Measurements from ENCODE around the gene SHROOM2.
"Not testable (repeated sequence)": the region's sequence is repeated elsewhere in the genome, so short reads cannot be mapped to it uniquely, and the experiment has no call there.

The SHROOM2 gene

DNA sequence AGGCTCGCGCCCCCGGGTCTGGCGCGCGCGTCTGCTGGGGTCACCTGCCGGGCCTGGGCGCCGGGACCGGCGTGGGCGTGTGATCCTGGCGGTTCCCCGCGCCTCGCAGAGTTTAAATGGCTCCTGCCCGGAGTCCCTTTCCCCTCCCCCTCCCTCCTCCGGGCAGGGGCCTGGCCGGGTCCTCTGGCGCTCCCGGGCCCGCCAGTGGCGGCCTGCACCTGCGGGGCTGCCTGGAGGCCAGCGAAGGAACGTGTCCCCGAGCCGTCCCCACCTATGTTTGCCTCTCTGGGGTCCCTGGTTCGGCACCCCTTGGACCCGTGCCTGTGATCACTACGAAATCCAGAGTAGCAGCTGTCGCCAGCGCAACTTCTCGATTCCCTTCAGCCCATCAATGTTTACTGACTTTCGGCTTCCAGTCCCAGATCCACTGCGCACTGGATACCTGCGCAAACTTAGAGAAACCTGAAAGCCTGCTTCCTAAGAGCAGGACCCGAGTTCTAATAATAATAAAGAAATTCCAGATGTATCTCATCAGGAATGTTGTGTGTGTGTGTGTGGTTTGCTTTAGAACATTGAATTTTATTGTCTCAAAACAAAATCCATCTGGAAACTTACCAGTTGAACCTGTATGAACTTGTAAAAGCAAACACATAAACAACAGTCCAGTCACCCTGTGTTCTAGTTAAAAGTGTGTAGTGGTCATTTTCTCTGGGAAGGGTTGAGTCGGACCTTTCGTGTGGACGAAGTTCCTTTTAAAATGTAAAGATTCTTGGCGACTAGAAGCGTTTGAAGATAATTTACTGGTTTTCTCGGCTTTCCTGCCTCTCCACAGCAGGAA lies 788 bp downstream of the SHROOM2 start:
- no peak for FAIRE-seq

DNA sequence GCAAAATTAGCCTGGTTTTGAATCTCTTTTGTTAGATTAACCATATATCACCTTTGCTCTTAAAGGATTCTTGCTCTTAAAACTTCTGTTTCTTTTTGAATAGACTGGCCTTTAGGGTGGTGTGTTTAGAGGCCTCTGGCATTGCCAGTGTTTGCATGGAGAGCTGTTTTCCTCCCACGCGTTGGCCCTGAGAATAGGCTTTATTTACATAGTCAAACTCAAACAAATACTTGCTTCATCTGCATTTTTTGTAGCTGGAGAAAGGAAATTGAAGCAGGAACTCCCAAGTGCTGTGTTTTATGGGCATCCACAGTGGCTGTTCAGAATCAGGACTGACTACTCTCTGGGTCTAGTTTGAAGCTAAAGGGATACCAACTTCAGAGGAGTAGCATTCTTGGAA lies 2.7 kb downstream of the SHROOM2 start:
- no peak for FAIRE-seq

DNA sequence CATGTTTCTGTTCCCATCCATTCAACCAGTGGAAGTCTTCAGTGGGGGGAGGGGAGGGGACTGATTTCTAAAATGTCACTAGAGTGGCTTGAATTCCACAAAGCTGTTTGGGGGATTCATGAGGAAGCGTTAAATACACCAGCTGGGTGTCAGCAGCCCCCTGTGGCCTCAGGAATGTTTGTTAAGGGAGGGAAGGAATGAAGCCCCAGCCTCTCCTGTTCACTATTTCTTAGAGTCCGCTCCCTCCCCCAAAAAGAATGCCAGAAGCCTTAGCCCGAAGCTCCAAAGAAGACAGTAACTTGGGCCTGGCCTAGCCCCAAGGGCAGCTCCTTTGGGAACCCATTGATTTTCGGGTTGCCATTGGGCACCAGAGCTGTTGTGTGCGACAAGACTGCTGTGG lies 3.3 kb downstream of the SHROOM2 start:
- FAIRE-seq, result no peak

DNA sequence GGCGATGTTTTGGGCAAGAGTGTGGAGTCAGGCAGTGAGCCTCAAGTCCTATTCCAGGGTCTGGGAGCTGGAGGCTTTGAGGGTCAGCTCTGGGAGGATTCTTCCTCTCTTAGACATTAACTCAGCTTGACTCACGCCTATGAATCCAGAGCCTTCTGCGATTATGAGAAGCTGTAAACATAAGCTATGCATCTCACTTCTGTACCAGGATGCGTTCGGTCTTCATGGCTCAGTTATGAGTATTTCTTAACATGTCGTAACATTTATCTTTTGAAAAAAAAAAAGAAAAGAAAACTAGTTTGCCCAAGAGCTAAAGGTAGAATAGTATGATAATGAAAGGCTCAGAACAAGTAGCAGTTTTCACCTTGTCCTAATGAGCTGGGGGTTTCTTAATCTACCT lies 4.6 kb downstream of the SHROOM2 start:
- no peak for FAIRE-seq

DNA sequence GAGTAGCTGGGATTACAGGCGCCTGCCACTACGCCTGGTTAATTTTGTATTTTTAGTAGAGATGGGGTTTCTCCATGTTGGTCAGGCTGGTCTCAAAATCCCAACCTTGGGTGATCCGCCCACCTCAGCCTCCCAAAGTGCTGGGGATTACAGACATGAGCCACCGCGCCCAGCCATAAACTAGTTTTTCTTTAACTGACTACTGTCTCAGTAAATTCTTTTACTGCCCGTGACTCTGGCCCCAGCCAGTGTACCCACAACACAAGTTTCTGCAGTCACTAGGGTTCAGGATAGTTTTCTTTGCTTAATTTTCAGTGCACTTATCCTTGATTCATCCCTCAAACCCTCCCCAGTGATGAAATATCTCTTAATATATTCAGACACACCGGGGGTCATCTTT lies 8.3 kb downstream of the SHROOM2 start:
- no peak for FAIRE-seq

DNA sequence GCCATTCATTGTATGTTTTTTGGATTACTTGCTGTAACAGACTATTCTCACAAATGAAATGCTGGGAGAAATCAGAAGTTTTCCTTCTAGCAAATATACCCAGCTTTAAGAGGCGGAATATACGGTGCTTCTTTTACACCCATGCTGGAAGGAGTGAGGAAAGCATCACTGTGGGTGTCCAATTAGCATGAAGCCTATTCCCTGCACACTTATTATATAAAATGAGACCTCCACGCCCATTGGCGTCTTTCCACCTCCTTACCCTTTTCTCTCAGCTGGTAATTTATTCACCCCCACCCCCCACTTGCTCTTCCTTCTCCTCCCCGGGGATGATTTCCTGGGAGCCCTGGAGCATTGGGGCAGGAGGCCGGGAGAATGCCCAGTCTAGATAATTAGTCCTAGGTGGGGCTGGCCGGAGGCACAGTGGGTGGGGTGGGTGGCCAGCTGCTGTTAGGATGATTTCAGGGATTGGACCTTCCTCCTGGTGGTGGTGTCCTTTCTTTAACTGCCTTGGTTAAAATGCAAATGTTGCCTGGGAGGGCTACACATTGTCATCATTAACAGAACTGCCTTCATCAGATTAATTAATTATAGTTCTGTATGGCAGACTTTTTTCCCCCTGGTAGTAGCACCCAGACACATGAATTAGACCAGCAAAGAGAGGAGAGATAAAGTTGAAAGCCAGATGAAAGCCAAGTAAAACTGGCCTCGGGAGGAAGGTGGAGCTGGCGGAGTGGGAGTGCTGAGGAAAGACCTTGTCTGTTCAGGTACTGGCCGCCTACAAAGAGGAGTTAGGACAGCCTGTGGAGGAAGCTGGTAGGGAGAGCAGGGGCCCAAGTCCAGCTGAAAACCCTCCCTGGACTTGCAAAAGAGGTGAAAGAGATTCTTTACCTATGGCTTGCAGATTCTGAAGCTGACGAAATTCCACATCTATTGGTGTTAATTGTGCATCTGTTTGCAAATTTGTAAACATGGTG lies 11.4 kb downstream of the SHROOM2 start:
- no peak for FAIRE-seq

DNA sequence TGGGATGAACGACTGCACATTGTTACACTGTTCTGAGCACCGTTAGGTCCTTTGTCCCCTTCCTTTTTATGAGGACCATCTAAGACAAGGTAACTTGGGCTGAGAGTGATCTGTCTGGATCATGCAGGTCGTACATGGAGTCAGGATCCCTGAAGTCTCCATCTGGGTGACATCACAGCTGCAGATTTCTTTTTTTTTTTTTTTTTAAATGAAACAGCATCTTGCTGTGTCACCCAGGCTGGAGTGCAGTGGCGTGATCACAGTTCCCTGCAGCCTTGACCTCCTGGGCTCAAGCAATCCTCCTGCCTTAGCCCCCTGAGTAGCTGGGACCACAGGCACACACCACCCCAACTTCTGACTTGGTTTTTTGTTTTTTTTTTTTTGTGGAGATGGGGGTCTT lies 16.5 kb downstream of the SHROOM2 start:
- no peak for FAIRE-seq

DNA sequence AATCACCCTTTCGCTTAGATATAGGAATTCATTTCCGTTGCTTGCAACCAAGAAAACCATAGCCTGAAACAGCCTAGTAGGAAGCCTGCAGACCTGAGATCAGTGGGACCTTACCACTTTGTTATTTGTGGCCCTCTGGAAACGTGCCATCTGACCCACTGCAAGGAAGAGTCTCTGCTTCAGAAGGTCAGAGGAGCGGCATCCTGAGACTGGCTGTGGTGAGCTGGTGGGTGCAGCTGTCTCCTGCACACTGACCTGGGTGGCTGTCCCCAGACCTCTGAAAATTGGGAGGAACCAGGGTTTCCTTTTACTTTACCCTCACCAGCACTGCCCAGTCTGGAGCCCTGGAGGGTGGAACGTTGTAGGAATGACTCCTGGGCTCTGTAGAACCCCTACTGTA lies 18.2 kb downstream of the SHROOM2 start:
- FAIRE-seq, result no peak

DNA sequence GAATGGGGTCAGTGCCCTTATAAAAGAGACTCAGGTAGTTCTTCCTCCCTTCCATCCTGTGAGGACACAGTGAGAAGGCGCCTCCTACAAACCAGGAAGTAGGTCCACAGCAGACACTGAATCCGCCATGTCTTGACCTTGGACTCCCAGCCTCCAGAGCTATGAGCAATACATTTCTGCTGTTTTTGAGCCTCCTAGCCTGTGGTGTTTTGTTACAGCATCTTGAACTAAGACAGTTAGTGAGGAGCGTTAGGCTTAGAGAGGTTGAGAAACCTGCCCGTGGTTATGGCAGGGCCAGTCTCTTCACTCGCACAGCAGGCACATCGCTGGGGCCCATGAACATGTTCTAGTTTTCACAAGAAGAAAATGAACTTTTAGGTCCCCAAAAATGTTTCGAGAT lies 19.7 kb downstream of the SHROOM2 start:
- FAIRE-seq, result no peak

DNA sequence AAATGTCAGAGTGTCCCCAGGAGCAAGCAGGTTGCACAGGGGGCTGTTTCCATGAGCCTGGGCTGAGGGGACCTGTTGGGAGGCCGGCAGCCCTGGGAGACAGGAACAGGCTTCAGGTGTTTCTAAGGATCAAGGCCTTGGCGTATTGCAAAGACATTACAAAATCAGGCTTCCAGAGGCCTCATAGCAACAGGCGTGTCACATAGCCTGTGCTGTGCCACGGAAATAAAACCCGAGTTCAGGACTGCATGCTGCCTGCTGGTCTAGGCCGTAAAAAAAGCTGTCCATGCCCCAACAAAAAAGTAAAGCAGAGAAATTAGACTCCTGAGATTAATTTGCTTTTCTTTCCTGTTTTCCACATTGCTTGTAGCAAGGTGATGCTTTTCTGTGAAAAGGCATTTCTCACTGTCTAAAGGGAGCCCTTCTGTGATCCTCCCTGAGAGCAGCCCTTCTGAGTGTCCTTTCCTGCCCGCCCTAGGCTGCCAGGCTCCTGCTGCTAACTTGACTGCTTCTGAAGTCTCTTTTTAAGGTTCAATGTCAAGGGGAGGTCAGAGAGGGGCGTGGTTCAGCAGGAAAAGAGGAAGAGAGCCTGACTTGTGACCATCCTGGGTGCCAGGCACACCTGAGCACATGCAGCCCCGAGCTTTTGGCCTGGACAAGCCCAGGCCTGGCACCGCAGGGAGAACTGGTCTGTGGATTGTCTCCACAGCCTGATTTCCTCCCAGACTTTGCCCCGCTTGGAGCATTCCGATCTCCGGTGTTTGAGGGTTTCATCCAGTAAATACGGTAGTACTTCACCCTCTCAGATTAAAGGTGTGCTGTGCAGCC lies 21.3 kb downstream of the SHROOM2 start:
- FAIRE-seq, result no peak

DNA sequence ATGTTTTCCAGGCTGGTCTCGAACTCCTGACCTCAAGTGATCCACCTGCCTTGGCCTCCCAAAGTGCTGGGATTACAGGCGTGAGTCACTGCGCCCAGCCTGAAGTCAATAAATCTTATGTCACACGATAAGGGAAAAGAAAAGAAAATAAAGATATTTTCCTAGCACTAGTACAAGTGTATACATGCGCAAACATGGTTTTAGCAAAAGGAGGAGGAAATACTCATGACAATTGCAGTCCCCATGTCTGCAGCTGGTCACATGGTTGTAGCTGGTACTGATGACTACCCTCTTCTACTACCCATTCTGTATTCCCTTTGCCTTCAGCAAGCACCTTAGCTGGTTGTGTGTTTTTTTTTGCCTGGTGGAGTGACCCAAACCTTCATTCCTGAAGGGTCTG lies 23.6 kb downstream of the SHROOM2 start:
- FAIRE-seq, result not testable (repeated sequence)

DNA sequence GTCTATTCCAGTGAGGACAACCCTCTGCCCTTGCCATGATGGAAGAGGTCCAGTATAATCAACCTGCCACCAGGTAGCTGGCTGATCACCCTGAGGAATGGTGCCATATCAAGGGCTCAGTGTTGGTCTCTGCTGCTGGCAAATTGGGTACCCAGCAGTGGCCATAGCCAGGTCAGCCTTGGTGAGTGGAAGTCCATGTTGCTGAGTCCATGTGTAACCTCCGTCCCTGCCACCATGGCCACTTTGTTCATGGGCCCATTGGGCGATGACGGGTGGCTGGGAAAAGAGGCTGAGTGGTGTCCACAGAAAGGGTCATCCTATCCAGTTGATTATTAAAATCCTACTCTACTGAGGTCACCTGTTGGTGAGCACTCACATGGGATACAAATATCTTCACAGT lies 24.9 kb downstream of the SHROOM2 start:
- not testable (repeated sequence) for FAIRE-seq

DNA sequence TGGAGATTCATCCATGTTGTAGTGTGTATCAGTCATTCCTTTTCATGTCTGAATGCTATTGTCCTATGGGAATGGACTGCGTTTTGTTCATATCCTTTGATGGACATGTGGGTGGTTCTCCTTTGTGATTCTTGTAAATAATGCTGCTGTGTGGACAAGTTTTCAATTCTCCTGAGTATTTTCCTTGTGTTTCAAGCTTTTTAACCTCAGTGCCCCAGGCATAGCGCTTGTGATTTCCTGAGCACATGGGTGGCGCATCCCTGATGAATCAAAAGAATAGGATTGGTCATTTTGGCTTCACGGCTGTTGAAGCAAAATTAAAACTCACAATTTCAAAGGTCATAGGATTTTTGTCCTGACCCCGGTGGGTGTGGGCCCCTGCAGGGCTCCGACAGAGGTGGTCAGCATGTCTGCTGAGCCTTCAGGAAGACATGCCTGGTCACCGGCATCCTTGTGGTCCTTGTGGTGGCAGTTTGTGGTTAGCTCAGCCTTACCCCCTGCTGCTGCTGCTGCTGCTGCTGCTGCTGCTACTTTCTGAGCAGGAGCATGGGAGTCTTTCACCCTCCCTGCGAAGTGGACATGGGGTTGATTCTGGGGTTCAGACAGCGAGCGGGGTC lies 30.0 kb downstream of the SHROOM2 start:
- FAIRE-seq, result no peak

DNA sequence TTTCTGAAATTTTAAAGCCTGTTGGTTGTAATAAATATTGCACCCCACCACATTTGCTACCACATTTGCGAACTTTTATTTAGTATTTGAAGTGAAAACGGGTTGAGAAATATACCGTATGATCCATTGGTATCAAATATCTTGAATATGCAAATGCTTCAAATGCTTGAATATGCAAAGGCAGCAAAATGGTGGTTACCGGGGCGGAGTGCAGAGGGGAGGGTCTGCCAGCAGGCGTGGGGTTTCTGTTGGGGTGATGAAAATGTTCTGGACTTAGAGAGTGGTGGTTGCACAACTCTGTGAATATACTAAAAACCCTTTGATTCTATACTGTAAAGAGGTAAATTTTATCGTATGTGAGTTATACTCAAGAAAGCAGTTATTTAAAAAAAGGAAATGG lies 35.3 kb downstream of the SHROOM2 start:
- no peak for FAIRE-seq

DNA sequence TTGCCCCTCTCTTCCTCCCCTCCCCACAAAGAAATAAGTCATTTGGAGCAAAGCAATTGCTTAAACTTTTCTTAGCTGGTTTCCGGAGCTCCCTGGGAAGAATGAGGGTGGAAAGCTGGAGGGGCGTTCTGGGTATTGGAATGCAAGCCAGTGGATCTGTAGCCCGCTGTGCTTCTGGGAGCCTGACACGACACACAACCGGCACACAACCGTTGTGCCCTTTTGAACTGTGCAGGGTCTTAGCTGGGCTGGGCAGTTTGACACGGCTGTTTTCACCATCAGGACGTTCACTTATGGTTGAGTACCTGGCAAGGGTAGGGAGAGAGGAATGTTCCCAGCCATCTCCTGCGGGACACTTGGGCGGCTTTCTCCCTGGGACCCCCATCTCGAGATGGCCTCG lies 38.3 kb downstream of the SHROOM2 start:
- FAIRE-seq, result no peak

DNA sequence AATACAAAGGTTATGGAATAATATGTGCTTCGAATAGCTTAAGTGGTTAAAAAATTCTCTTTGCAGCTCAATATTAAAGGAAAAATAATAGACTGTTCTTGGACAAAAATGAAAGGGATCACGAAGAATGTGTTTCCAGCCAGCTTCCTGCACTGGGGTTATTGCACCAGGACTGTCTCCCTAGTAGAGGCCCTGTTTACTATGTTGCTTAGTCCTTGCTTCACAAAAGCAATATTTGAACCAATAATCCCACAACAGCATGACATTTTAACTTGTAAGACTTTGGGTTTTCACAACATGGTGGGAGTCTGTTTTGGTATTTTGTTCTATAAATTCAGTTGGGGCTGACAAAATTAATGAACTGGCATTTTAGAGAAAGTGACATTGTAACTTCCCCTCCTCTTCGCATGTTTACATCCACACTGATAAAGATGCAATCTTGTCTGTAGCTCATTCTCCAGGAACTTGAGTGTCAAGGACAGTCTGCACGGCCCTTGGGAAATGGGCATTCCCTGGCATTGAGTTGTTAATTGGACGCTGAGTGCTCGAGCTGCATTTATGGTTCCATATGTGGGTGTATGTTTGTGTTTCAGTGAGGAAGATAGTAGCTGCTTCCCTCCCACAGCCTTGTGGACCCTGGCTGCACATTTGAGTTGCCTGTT lies 39.0 kb downstream of the SHROOM2 start:
- no peak for FAIRE-seq

DNA sequence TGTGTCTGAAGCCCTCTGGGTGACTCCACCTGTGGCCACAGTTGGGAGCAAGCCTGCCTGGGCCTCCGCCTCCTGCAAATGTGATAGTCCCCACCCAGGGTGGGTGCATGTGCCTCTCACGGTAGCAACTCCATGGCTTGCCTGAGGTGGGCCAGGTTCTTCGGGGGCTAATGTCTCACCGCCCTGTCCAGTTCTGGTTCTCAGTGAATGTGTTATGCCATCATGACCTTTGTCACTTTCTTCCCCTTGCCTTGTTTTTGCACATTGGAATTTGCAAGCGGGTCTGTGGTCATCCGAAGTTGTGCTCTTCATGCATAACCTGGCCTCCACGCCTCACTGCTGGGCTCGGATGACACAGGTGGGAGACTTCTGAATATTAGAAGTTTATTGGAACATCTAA lies 39.7 kb downstream of the SHROOM2 start:
- FAIRE-seq, result no peak

DNA sequence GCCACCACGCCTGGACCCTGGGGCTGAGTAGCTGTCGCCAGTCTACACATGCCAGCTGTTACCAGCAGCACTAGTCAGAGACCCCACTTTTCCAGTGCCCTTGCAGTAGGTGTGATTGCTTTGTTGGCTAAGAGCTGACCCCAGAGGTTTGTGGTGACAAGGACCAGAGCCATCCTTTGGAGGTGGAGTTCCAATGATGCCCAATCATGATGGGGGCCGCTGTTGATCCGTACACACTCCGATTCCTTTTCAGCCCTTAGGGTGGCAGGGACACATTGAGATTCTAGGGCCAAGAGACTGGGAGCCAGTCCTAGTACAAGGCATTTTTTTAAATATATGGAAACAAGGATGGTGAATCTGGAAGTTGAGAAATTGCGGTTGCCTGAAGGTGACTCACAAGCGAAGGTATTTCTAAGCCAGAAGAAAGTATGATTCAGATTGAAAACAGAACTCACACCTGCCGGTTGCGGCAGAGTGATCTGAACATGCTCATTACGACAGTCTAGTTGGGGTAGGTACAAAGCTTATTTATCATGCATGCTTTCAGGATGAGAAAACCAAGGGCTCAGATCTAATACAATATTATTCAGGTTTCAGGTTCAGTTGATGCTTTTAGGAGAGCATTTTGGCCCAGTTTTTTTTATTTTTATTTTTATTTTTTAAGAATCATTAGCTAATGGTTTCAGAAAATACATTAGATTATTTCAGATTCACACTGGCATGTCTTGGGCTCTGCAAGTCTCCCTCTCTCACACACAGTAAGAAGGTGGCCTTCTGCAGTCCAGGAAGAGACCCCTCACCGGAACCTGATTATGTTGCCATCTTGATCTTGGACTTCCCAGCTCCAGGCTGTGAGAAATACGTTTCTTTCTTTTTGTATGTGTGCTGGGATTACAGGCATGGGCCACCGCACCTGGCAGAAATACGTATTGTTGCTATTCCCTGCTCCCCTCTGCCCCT lies 43.4 kb downstream of the SHROOM2 start:
- FAIRE-seq, result no peak

DNA sequence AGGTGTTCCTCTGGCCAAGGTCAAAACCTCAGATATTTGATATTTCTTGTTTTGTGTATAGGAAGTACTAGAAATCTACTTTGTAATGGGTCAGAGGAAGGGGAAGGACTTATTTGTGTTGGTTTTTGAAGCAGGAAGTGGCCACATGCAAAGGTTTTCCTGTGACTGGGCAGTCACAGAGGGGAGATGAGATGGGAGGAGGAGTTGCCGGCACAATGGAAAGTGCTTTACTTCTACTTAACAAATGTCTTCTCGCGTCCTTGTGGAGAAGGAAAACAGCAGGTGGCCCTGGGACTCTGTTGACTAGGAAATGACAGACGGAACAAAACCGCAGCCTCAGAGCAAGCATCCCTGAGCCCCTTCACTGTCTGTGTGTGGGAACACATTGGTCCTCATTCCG lies 46.6 kb downstream of the SHROOM2 start:
- no peak for FAIRE-seq

DNA sequence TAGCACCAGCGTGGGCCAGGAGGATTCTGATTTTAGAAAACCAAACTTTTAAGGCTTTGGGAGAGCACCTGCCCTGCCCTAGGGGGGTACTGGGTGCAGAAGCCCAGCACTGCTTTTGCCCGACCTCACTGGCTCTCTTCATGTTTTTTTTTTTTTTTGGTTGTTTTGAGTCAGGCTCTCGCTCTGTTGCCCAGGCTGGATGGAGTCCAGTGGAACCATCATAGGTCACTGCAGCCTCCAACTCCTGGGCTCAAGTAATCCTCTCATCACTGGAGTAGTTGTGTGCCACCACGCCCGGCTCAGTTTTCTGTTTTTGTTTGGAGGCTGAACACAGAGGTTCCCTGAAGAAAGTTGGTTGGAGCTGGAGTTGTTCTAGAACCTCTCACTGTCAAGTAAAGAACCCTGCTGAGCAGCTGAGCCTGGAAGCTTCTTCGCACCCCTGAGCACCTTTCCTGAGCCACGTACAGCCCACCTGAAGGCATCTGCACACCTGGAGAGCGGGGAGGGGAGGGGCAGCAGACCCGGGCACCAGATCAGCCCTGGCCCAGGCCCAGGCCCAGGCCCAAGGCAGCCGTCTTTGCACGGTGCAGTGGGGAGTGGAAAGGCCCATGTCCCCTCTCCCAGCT lies 49.5 kb downstream of the SHROOM2 start:
- no peak for FAIRE-seq
